Spleen (tissue), 11 donors: ENCODE data around the gene PTP4A1. TPM values are rescaled to one million over a fixed set of nuclear protein-coding genes. Genes with fewer than 3 reads are reported as not detected.

Source experiments
- DNase-seq: peaks from one replicate; pipeline ENCODE4 v3.0.0-alpha.2; 2020
- H3K27ac ChIP-seq, 8 donors: fragments of 200-600 bp; sonication (generic) in 7 of 8; 1 replicate in 4 of 8; 2 replicates in 4 of 8; pipeline versions ENCODE4 v1.5.0 to v1.8.0; 2016 to 2021; ENCODE audit warnings: inconsistent platforms in 4 of 8, mild to moderate bottlenecking in 4 of 8, moderate library complexity in 1 of 8
- H3K27me3 ChIP-seq, 7 donors: fragments of 200-600 bp; sonication (generic) in 6 of 7; replicated peaks in 1 of 7; 1 replicate in 4 of 7; 2 replicates in 3 of 7; pipeline versions ENCODE4 v1.5.0 to v1.8.0; 2016 to 2021; ENCODE audit warnings: inconsistent platforms in 3 of 7, mild to moderate bottlenecking in 1 of 7
- H3K36me3 ChIP-seq, 6 donors: fragments of 200-600 bp; sonication (generic) in 5 of 6; 1 replicate in 4 of 6; 2 replicates in 2 of 6; pipeline versions ENCODE4 v1.5.0 to v1.8.0; 2016 to 2021; ENCODE audit warnings: inconsistent platforms in 2 of 6
- H3K4me1 ChIP-seq, 6 donors: fragments of 200-600 bp; sonication (generic) in 5 of 6; 1 replicate in 3 of 6; 2 replicates in 3 of 6; pipeline versions ENCODE4 v1.5.0 to v1.8.0; 2016 to 2021; ENCODE audit warnings: inconsistent platforms in 3 of 6
- H3K4me3 ChIP-seq, 8 donors: fragments of 200-600 bp; sonication (generic) in 7 of 8; 1 replicate in 4 of 8; 2 replicates in 4 of 8; pipeline versions ENCODE4 v1.5.0 to v1.8.0; 2016 to 2021; ENCODE audit warnings: inconsistent platforms in 4 of 8, mild to moderate bottlenecking in 4 of 8, moderate library complexity in 2 of 8
- H3K9me3 ChIP-seq, 8 donors: fragments of 200-600 bp; sonication (generic) in 7 of 8; 1 replicate in 4 of 8; 2 replicates in 4 of 8; pipeline versions ENCODE4 v1.5.0 to v1.8.0; 2016 to 2021; ENCODE audit warnings: inconsistent platforms in 4 of 8
- CTCF ChIP-seq, 11 experiments: fragments of 200-600 bp in 7 of 11; fragments of 450-650 bp in 4 of 11; sonication (generic) in 4 of 11; IDR thresholded peaks in 8 of 11; conservative IDR thresholded peaks in 3 of 11; 1 replicate in 7 of 11; 2 replicates in 4 of 11; pipeline versions ENCODE4 v1.4.0 to v1.8.0; 2016 to 2021; ENCODE audit warnings: antibody characterized with exemption in 11 of 11, inconsistent platforms in 4 of 11, mild to moderate bottlenecking in 1 of 11
- POLR2A ChIP-seq, 3 donors: fragments of 450-650 bp; IDR thresholded peaks; one replicate each; pipeline ENCODE4 v1.5.1; 2017; ENCODE audit warnings: antibody characterized with exemption in 3 of 3, mild to moderate bottlenecking in 1 of 3
- POLR2AphosphoS5 ChIP-seq, 3 donors: sonication (generic); formaldehyde crosslinking; IDR thresholded peaks; one replicate each; pipeline ENCODE4 v1.5.1; 2017; ENCODE audit warnings: antibody characterized with exemption in 3 of 3
- WGBS, 5 donors: extraction: QIAGEN DNeasy Blood & Tissue Kit in 3 of 5; methylation state at CpG; one replicate each; pipeline versions ENCODE4 v1.1.5 to v1.1.7; 2013 to 2018; 5-methylcytosine and 5-hydroxymethylcytosine counted together
- intact Hi-C: fragments of 100-400 bp; cut with DNase I; formaldehyde crosslinking; loops from one replicate; pipeline ENCODE4 v1.15.0; 2023; ENCODE audit warnings: low total_unique reads
- polyA plus RNA-seq, 3 donors: library from polyadenylated mRNA; stranded (reverse); fragments of 200-250 nt; gene quantifications; one replicate each; pipeline ENCODE4 v1.2.1, GENCODE V29; 2013
- total RNA-seq, 7 donors: library from RNA; depleted of rRNA in 3 of 7; stranded (reverse); fragments of >200 nt in 3 of 7; fragmentation: NEBNext Ultra II Directional in 4 of 7; extraction: Animal tissue kit (Norgen Biotek cat#: 25700) in 4 of 7; gene quantifications; one replicate each; pipeline versions ENCODE4 v1.1.0 to v1.2.1, GENCODE V29; 2016 to 2021
- donor health status: healthy with polysubstance abuse.
- donor health status: DM: no; HTN: no; CAD: no; lungs with moderate emphysema.
- donor health status: DM: no; HTN: no; CAD: no.
- donor health status: Bipolar disorder and iron deficiency.
- donor health status: healthy.
- donor health status: DM: no; HTN: no; CAD: no.
- donor health status: DM: yes; HTN: yes; CAD: no.

Gene PTP4A1
- total and polyA plus RNA-seq, 10 donors, result 6.8 to 46.1 (median 27.7) TPM

- Histone ChIP-seq H3K9me3 (no peaks in the 10 kb centered on the region), H3K4me3 (no peak overlapping the region), H3K36me3 (no peaks in the 10 kb centered on the region), H3K27ac (peak overlapping the region in 1 of 8 donors; percentile 4), H3K27me3 (peaks cover 0 to under 1% (median 0%) of the 10 kb centered on the region in 7 donors), H3K4me1 (no peaks in the 10 kb centered on the region)
- DNase-seq, result no peak
- WGBS, 5 donors, result 61 to 83% (median 81%) methylated on average over 2 of the region's 2 CpGs
- intact Hi-C loops, result no loop called here
- TF ChIP-seq POLR2A (IDR thresholded peaks at IDR 0.05) (no peak), POLR2AphosphoS5 (IDR thresholded peaks at IDR 0.05) (no peak), CTCF (IDR thresholded peaks at IDR 0.05 in 8 of 11, conservative IDR thresholded peaks at IDR 0.05 in 3 of 11) (no peak)
Measured at GRCh38 chr6:63561288-63561687, 11.0 kb upstream of the PTP4A1 start.

GRCh38 chr6:63563235-63563634 is 9.0 kb upstream of the PTP4A1 start:
- intact Hi-C loops, result no loop called here
- WGBS, 5 donors, result 72 to 92% (median 86%) methylated on average over 1 of the region's 1 CpG
- H3K9me3 ChIP-seq, result no peaks in the 10 kb centered on the region
- no peaks in the 10 kb centered on the region for H3K36me3 ChIP-seq
- H3K4me3 ChIP-seq, result no peak overlapping the region
- TF ChIP-seq CTCF (IDR thresholded peaks at IDR 0.05 in 8 of 11, conservative IDR thresholded peaks at IDR 0.05 in 3 of 11), result no peak
- no peak for TF ChIP-seq POLR2AphosphoS5 (IDR thresholded peaks at IDR 0.05)
- TF ChIP-seq POLR2A (IDR thresholded peaks at IDR 0.05), result no peak
- H3K27ac ChIP-seq, result no peak overlapping the region
- DNase-seq, result no peak
- H3K27me3 ChIP-seq, result no peaks in the 10 kb centered on the region
- no peaks in the 10 kb centered on the region for H3K4me1 ChIP-seq

- no peak overlapping the region for H3K27ac ChIP-seq
- H3K4me1 ChIP-seq, result no peaks in the 10 kb centered on the region
- intact Hi-C loops, result no loop called here
- 84 to 92% (median 89%) methylated on average over 4 of the region's 4 CpGs for WGBS, 5 donors
- H3K27me3 ChIP-seq, result no peaks in the 10 kb centered on the region
- no peak for TF ChIP-seq POLR2AphosphoS5 (IDR thresholded peaks at IDR 0.05)
- no peak for TF ChIP-seq CTCF (IDR thresholded peaks at IDR 0.05 in 8 of 11, conservative IDR thresholded peaks at IDR 0.05 in 3 of 11)
- TF ChIP-seq POLR2A (IDR thresholded peaks at IDR 0.05), result no peak
- DNase-seq, result no peak
- no peak overlapping the region for H3K4me3 ChIP-seq
- H3K9me3 ChIP-seq, result no peaks in the 10 kb centered on the region
- H3K36me3 ChIP-seq, result no peaks in the 10 kb centered on the region
Measured at GRCh38 chr6:63565058-63565726, 7.1 kb upstream of the PTP4A1 start.

GRCh38 chr6:63565727-63566596 is 6.3 kb upstream of the PTP4A1 start:
- H3K27ac ChIP-seq, result no peak overlapping the region
- intact Hi-C loops, result no loop called here
- no peak overlapping the region for H3K4me3 ChIP-seq
- no peaks in the 10 kb centered on the region for H3K27me3 ChIP-seq
- TF ChIP-seq POLR2A (IDR thresholded peaks at IDR 0.05) (no peak), POLR2AphosphoS5 (IDR thresholded peaks at IDR 0.05) (no peak), CTCF (IDR thresholded peaks at IDR 0.05 in 8 of 11, conservative IDR thresholded peaks at IDR 0.05 in 3 of 11) (no peak)
- no peaks in the 10 kb centered on the region for H3K9me3 ChIP-seq
- DNase-seq, result no peak
- no peaks in the 10 kb centered on the region for H3K4me1 ChIP-seq
- no peaks in the 10 kb centered on the region for H3K36me3 ChIP-seq
- 47 to 76% (median 60%) methylated on average over 4 of the region's 4 CpGs for WGBS, 5 donors
